ENCODE data around the gene ERG.

The ERG gene

DNA sequence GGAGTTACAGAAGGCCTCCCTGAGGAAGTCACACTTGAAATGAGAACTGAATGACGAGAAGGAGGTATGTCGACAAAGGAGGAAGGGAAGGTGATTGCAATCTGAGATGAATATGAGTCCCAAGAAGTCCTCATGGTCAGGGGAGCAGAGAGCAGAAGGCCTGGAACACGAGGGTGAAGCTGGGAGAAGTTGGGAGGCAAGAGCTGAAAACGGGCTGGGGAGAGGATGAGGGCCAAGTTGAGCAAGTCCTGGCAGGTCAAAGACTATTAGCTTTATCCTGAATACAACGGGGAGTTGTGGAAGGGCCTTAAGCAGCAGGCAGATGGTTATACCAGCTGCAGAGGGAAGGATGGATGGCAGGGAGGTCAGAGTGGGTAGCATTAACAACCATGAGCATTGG, 152.0 kb downstream of the ERG start:
- peaks cover 0 to 3% of the 10 kb centered on the region in 2 donors for H3K4me1 ChIP-seq (ENCODE audit: control insufficient read depth in 2 of 2, insufficient read depth in 1 of 2, low read depth in 1 of 2, low read length in 2 of 2)
- H3K23ac ChIP-seq (ENCODE audit: low read depth, low read length, poor library complexity): no peak overlapping the region
- no CpG with 5 or more reads among the region's 5 CpGs for WGBS, 2 donors (ENCODE audit: extremely low coverage in 2 of 2, insufficient read length in 2 of 2, insufficient replicate concordance in 1 of 2)

DNA sequence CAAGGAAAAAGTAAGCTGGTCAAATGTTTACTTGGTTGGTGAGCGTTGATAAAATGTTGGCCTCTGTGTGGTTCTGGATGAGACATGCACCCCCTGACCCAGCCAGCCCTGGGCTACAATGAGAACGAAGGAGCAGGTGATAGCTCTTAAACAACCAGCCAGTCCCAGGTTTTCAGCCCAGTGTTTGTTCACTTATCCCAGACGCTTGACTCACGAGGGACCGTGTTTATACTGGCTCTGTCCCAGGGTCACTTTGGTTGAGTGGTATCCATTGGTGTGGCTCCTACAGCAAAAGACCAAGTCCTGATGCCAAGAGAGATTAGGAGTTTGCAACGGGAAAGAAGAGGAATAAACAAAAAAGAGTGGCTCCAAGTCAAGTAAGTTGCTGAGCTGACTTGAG, 154.6 kb downstream of the ERG start:
- Histone ChIP-seq H4K91ac (ENCODE audit: low read depth, low read length, poor library complexity) (no peak overlapping the region), H3K79me1 (ENCODE audit: low read depth, low read length) (no peaks in the 10 kb centered on the region), H3K23ac (ENCODE audit: low read depth, low read length, poor library complexity) (no peak overlapping the region), H3K27me3 (ENCODE audit: control insufficient read depth in 3 of 3, insufficient read depth in 3 of 3, low read depth in 1 of 3, low read length in 3 of 3) (no peaks in the 10 kb centered on the region), H4K8ac (ENCODE audit: low read depth, low read length) (no peak overlapping the region), H3K4ac (ENCODE audit: low read length) (no peak overlapping the region), H2BK5ac (ENCODE audit: low read length) (no peak overlapping the region), H2BK120ac (ENCODE audit: low read depth, low read length) (no peak overlapping the region), H3K9me3 (replicated peaks in 1 of 2; ENCODE audit: control insufficient read depth in 2 of 2, insufficient read depth in 1 of 2, low read depth in 1 of 2, low read length in 2 of 2) (no peaks in the 10 kb centered on the region), H3K9ac (ENCODE audit: low read depth, low read length, poor library complexity) (no peak overlapping the region), H2BK12ac (ENCODE audit: low read length) (no peak overlapping the region), H3K4me2 (ENCODE audit: insufficient read depth, low read length, poor library complexity, severe bottlenecking) (no peak overlapping the region), H2BK15ac (ENCODE audit: low read length) (no peak overlapping the region), H3K4me3 (ENCODE audit: low read length in 2 of 2) (no peak overlapping the region), H2AFZ (ENCODE audit: low read length) (no peak overlapping the region), H3K27ac (replicated peaks; ENCODE audit: low read length) (no peak overlapping the region), H3K36me3 (replicated peaks in 1 of 2; ENCODE audit: control insufficient read depth in 2 of 2, insufficient read depth in 2 of 2, low read length in 2 of 2) (no peaks in the 10 kb centered on the region), H3K18ac (ENCODE audit: low read length) (no peak overlapping the region), H3K14ac (ENCODE audit: low read length) (no peak overlapping the region), H2AK5ac (ENCODE audit: low read depth, low read length) (no peak overlapping the region), H3K4me1 (ENCODE audit: control insufficient read depth in 2 of 2, insufficient read depth in 1 of 2, low read depth in 1 of 2, low read length in 2 of 2) (peaks cover 0 to 2% of the 10 kb centered on the region in 2 donors)
- no peak for DNase-seq (ENCODE audit: low spot score)
- no CpG with 5 or more reads among the region's 6 CpGs for WGBS, 2 donors (ENCODE audit: extremely low coverage in 2 of 2, insufficient read length in 2 of 2, insufficient replicate concordance in 1 of 2)

More for the DNA sequence above, 152.0 kb downstream of the ERG start:
- no peak overlapping the region for H3K4me2 ChIP-seq (ENCODE audit: insufficient read depth, low read length, poor library complexity, severe bottlenecking)
- H3K4me3 ChIP-seq (ENCODE audit: low read length in 2 of 2): no peak overlapping the region
- no peak overlapping the region for H2BK12ac ChIP-seq (ENCODE audit: low read length)
- H3K18ac ChIP-seq (ENCODE audit: low read length): no peak overlapping the region
- no peak overlapping the region for H4K8ac ChIP-seq (ENCODE audit: low read depth, low read length)
- no peak overlapping the region for H2BK15ac ChIP-seq (ENCODE audit: low read length)
- H2AFZ ChIP-seq (ENCODE audit: low read length): no peak overlapping the region
- no peak overlapping the region for H3K27ac ChIP-seq (replicated peaks; ENCODE audit: low read length)
- H2BK5ac ChIP-seq (ENCODE audit: low read length): no peak overlapping the region
- DNase-seq (ENCODE audit: low spot score): no peak
- H3K27me3 ChIP-seq (ENCODE audit: control insufficient read depth in 3 of 3, insufficient read depth in 3 of 3, low read depth in 1 of 3, low read length in 3 of 3): no peaks in the 10 kb centered on the region
- H3K79me1 ChIP-seq (ENCODE audit: low read depth, low read length): no peaks in the 10 kb centered on the region
- H3K9ac ChIP-seq (ENCODE audit: low read depth, low read length, poor library complexity): no peak overlapping the region
- H3K9me3 ChIP-seq (replicated peaks in 1 of 2; ENCODE audit: control insufficient read depth in 2 of 2, insufficient read depth in 1 of 2, low read depth in 1 of 2, low read length in 2 of 2): no peaks in the 10 kb centered on the region
- H3K14ac ChIP-seq (ENCODE audit: low read length): no peak overlapping the region
- H2AK5ac ChIP-seq (ENCODE audit: low read depth, low read length): no peak overlapping the region
- H2BK120ac ChIP-seq (ENCODE audit: low read depth, low read length): no peak overlapping the region
- no peaks in the 10 kb centered on the region for H3K36me3 ChIP-seq (replicated peaks in 1 of 2; ENCODE audit: control insufficient read depth in 2 of 2, insufficient read depth in 2 of 2, low read length in 2 of 2)
- H4K91ac ChIP-seq (ENCODE audit: low read depth, low read length, poor library complexity): no peak overlapping the region
- H3K4ac ChIP-seq (ENCODE audit: low read length): no peak overlapping the region

- no peak overlapping the region for H3K9ac ChIP-seq (ENCODE audit: low read depth, low read length, poor library complexity)
- no peak overlapping the region for H2BK12ac ChIP-seq (ENCODE audit: low read length)
- no peak overlapping the region for H4K91ac ChIP-seq (ENCODE audit: low read depth, low read length, poor library complexity)
- H2BK15ac ChIP-seq (ENCODE audit: low read length): no peak overlapping the region
- no peaks in the 10 kb centered on the region for H3K27me3 ChIP-seq (ENCODE audit: control insufficient read depth in 3 of 3, insufficient read depth in 3 of 3, low read depth in 1 of 3, low read length in 3 of 3)
- no peak overlapping the region for H2BK120ac ChIP-seq (ENCODE audit: low read depth, low read length)
- WGBS, 2 donors (ENCODE audit: extremely low coverage in 2 of 2, insufficient read length in 2 of 2, insufficient replicate concordance in 1 of 2): no CpG with 5 or more reads among the region's 1 CpG
- H3K4me3 ChIP-seq (ENCODE audit: low read length in 2 of 2): no peak overlapping the region
- no peak overlapping the region for H4K8ac ChIP-seq (ENCODE audit: low read depth, low read length)
- H3K27ac ChIP-seq (replicated peaks; ENCODE audit: low read length): no peak overlapping the region
- no peak overlapping the region for H3K4ac ChIP-seq (ENCODE audit: low read length)
- no peak overlapping the region for H2AK5ac ChIP-seq (ENCODE audit: low read depth, low read length)
- no peaks in the 10 kb centered on the region for H3K79me1 ChIP-seq (ENCODE audit: low read depth, low read length)
- H3K36me3 ChIP-seq (replicated peaks in 1 of 2; ENCODE audit: control insufficient read depth in 2 of 2, insufficient read depth in 2 of 2, low read length in 2 of 2): no peaks in the 10 kb centered on the region
- H3K9me3 ChIP-seq (replicated peaks in 1 of 2; ENCODE audit: control insufficient read depth in 2 of 2, insufficient read depth in 1 of 2, low read depth in 1 of 2, low read length in 2 of 2): no peaks in the 10 kb centered on the region
- DNase-seq (ENCODE audit: low spot score): no peak
- no peak overlapping the region for H2BK5ac ChIP-seq (ENCODE audit: low read length)
- no peak overlapping the region for H3K18ac ChIP-seq (ENCODE audit: low read length)
- H3K4me2 ChIP-seq (ENCODE audit: insufficient read depth, low read length, poor library complexity, severe bottlenecking): no peak overlapping the region
- H3K14ac ChIP-seq (ENCODE audit: low read length): no peak overlapping the region
- no peak overlapping the region for H3K23ac ChIP-seq (ENCODE audit: low read depth, low read length, poor library complexity)
- peaks cover 0 to 2% of the 10 kb centered on the region in 2 donors for H3K4me1 ChIP-seq (ENCODE audit: control insufficient read depth in 2 of 2, insufficient read depth in 1 of 2, low read depth in 1 of 2, low read length in 2 of 2)
- H2AFZ ChIP-seq (ENCODE audit: low read length): no peak overlapping the region
Observed at GRCh38 chr21:38342739-38343138, 155.5 kb downstream of the ERG start.

DNA sequence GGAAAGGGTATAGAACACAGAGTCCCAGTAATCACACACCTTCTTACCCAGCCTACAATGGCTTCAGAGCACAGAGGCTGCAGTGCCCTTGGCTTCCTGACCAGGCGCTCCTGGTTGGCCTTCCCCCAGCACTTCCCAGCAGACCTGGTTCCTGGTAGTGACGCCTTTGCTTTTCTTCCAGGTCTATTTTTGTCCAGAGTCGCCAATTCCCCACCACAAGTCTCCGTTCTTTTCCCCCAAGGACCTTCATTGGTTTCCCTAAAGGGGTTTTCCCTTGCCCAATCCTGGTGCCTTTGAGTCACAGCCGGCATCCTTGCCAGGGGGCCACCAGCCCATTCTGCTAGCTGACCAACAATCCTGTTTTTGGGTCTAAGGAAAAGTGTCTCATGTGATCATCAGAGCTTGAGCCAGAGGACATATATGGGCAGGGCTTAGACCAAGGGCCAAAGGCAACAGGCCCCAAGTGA, 156.7 kb downstream of the ERG start:
- Histone ChIP-seq H3K9ac (ENCODE audit: low read depth, low read length, poor library complexity) (no peak overlapping the region), H3K23ac (ENCODE audit: low read depth, low read length, poor library complexity) (no peak overlapping the region), H3K9me3 (replicated peaks in 1 of 2; ENCODE audit: control insufficient read depth in 2 of 2, insufficient read depth in 1 of 2, low read depth in 1 of 2, low read length in 2 of 2) (no peaks in the 10 kb centered on the region), H2AK5ac (ENCODE audit: low read depth, low read length) (no peak overlapping the region), H3K4ac (ENCODE audit: low read length) (no peak overlapping the region), H3K4me3 (ENCODE audit: low read length in 2 of 2) (no peak overlapping the region), H2BK15ac (ENCODE audit: low read length) (no peak overlapping the region), H3K14ac (ENCODE audit: low read length) (no peak overlapping the region), H3K4me1 (ENCODE audit: control insufficient read depth in 2 of 2, insufficient read depth in 1 of 2, low read depth in 1 of 2, low read length in 2 of 2) (peaks cover 0 to 2% of the 10 kb centered on the region in 2 donors), H4K8ac (ENCODE audit: low read depth, low read length) (no peak overlapping the region), H3K4me2 (ENCODE audit: insufficient read depth, low read length, poor library complexity, severe bottlenecking) (no peak overlapping the region), H3K79me1 (ENCODE audit: low read depth, low read length) (no peaks in the 10 kb centered on the region), H4K91ac (ENCODE audit: low read depth, low read length, poor library complexity) (no peak overlapping the region), H3K36me3 (replicated peaks in 1 of 2; ENCODE audit: control insufficient read depth in 2 of 2, insufficient read depth in 2 of 2, low read length in 2 of 2) (no peaks in the 10 kb centered on the region), H3K27ac (replicated peaks; ENCODE audit: low read length) (no peak overlapping the region), H2BK5ac (ENCODE audit: low read length) (no peak overlapping the region), H3K18ac (ENCODE audit: low read length) (no peak overlapping the region), H2BK120ac (ENCODE audit: low read depth, low read length) (no peak overlapping the region), H2BK12ac (ENCODE audit: low read length) (no peak overlapping the region), H3K27me3 (ENCODE audit: control insufficient read depth in 3 of 3, insufficient read depth in 3 of 3, low read depth in 1 of 3, low read length in 3 of 3) (no peaks in the 10 kb centered on the region), H2AFZ (ENCODE audit: low read length) (no peak overlapping the region)
- WGBS, 2 donors (ENCODE audit: extremely low coverage in 2 of 2, insufficient read length in 2 of 2, insufficient replicate concordance in 1 of 2): no CpG with 5 or more reads among the region's 5 CpGs
- DNase-seq (ENCODE audit: low spot score): no peak
